Measurements from ENCODE around the gene FAM184B.

The FAM184B gene

GRCh38 chr4:17760626-17761025 is 20.8 kb downstream of the FAM184B start:
- Histone ChIP-seq H3K4me1 (ENCODE audit: control insufficient read depth, insufficient read depth, low read length, poor library complexity, severe bottlenecking) (no peaks in the 10 kb centered on the region), H3K4me3 (ENCODE audit: extremely low read depth, insufficient read depth, low read length, poor library complexity, severe bottlenecking) (no peak overlapping the region), H3K36me3 (ENCODE audit: control insufficient read depth, insufficient read depth, low read length) (no peaks in the 10 kb centered on the region), H3K9me3 (ENCODE audit: control insufficient read depth, low read length) (no peaks in the 10 kb centered on the region), H3K27ac (ENCODE audit: low read depth, low read length, severe bottlenecking) (no peak overlapping the region)
- 50 to 60% methylated on average over 6 of the region's 6 CpGs for WGBS, 2 experiments (ENCODE audit: insufficient coverage in 2 of 2)

- Histone ChIP-seq H3K36me3 (ENCODE audit: control insufficient read depth, insufficient read depth, low read length) (no peaks in the 10 kb centered on the region), H3K9me3 (ENCODE audit: control insufficient read depth, low read length) (no peaks in the 10 kb centered on the region), H3K27ac (ENCODE audit: low read depth, low read length, severe bottlenecking) (no peak overlapping the region), H3K4me3 (ENCODE audit: extremely low read depth, insufficient read depth, low read length, poor library complexity, severe bottlenecking) (no peak overlapping the region), H3K4me1 (ENCODE audit: control insufficient read depth, insufficient read depth, low read length, poor library complexity, severe bottlenecking) (no peaks in the 10 kb centered on the region)
- WGBS, 2 experiments (ENCODE audit: insufficient coverage in 2 of 2) = 51 to 70% methylated on average over 2 of the region's 5 CpGs
Observed at GRCh38 chr4:17758485-17758884, 22.9 kb downstream of the FAM184B start.

- Histone ChIP-seq H3K9me3 (ENCODE audit: control insufficient read depth, low read length) (no peaks in the 10 kb centered on the region), H3K36me3 (ENCODE audit: control insufficient read depth, insufficient read depth, low read length) (no peaks in the 10 kb centered on the region), H3K4me3 (ENCODE audit: extremely low read depth, insufficient read depth, low read length, poor library complexity, severe bottlenecking) (no peak overlapping the region), H3K4me1 (ENCODE audit: control insufficient read depth, insufficient read depth, low read length, poor library complexity, severe bottlenecking) (no peaks in the 10 kb centered on the region), H3K27ac (ENCODE audit: low read depth, low read length, severe bottlenecking) (no peak overlapping the region)
- WGBS, 2 experiments (ENCODE audit: insufficient coverage in 2 of 2) = no CpG with 5 or more reads among the region's 1 CpG
Observed at GRCh38 chr4:17757621-17758020, 23.8 kb downstream of the FAM184B start.

- H3K27ac ChIP-seq (ENCODE audit: low read depth, low read length, severe bottlenecking) = no peak overlapping the region
- H3K4me1 ChIP-seq (ENCODE audit: control insufficient read depth, insufficient read depth, low read length, poor library complexity, severe bottlenecking) = no peaks in the 10 kb centered on the region
- no peaks in the 10 kb centered on the region for H3K9me3 ChIP-seq (ENCODE audit: control insufficient read depth, low read length)
- H3K36me3 ChIP-seq (ENCODE audit: control insufficient read depth, insufficient read depth, low read length) = no peaks in the 10 kb centered on the region
- H3K4me3 ChIP-seq (ENCODE audit: extremely low read depth, insufficient read depth, low read length, poor library complexity, severe bottlenecking) = no peak overlapping the region
- 93 to 100% methylated on average over 2 of the region's 2 CpGs for WGBS, 2 experiments (ENCODE audit: insufficient coverage in 2 of 2)
Observed at GRCh38 chr4:17753646-17754045, 27.8 kb downstream of the FAM184B start.

GRCh38 chr4:17740702-17741101 is 40.7 kb downstream of the FAM184B start:
- H3K36me3 ChIP-seq (ENCODE audit: control insufficient read depth, insufficient read depth, low read length) = no peaks in the 10 kb centered on the region
- no peaks in the 10 kb centered on the region for H3K4me1 ChIP-seq (ENCODE audit: control insufficient read depth, insufficient read depth, low read length, poor library complexity, severe bottlenecking)
- WGBS, 2 experiments (ENCODE audit: insufficient coverage in 2 of 2) = 86 to 100% methylated on average over 1 to 2 of the region's 4 CpGs
- H3K4me3 ChIP-seq (ENCODE audit: extremely low read depth, insufficient read depth, low read length, poor library complexity, severe bottlenecking) = no peak overlapping the region
- H3K27ac ChIP-seq (ENCODE audit: low read depth, low read length, severe bottlenecking) = no peak overlapping the region
- H3K9me3 ChIP-seq (ENCODE audit: control insufficient read depth, low read length) = no peaks in the 10 kb centered on the region

GRCh38 chr4:17736484-17736883 is 44.9 kb downstream of the FAM184B start:
- no peaks in the 10 kb centered on the region for H3K4me1 ChIP-seq (ENCODE audit: control insufficient read depth, insufficient read depth, low read length, poor library complexity, severe bottlenecking)
- no peaks in the 10 kb centered on the region for H3K9me3 ChIP-seq (ENCODE audit: control insufficient read depth, low read length)
- H3K36me3 ChIP-seq (ENCODE audit: control insufficient read depth, insufficient read depth, low read length) = no peaks in the 10 kb centered on the region
- no peak overlapping the region for H3K27ac ChIP-seq (ENCODE audit: low read depth, low read length, severe bottlenecking)
- H3K4me3 ChIP-seq (ENCODE audit: extremely low read depth, insufficient read depth, low read length, poor library complexity, severe bottlenecking) = no peak overlapping the region
- 83 to 100% methylated on average over 1 of the region's 2 CpGs for WGBS, 2 experiments (ENCODE audit: insufficient coverage in 2 of 2)

GRCh38 chr4:17726911-17727310 is 54.5 kb downstream of the FAM184B start:
- no peaks in the 10 kb centered on the region for H3K36me3 ChIP-seq (ENCODE audit: control insufficient read depth, insufficient read depth, low read length)
- no peak overlapping the region for H3K4me3 ChIP-seq (ENCODE audit: extremely low read depth, insufficient read depth, low read length, poor library complexity, severe bottlenecking)
- no peak overlapping the region for H3K27ac ChIP-seq (ENCODE audit: low read depth, low read length, severe bottlenecking)
- 75 to 93% methylated on average over 1 to 2 of the region's 2 CpGs for WGBS, 2 experiments (ENCODE audit: insufficient coverage in 2 of 2)
- peaks cover 8% of the 10 kb centered on the region for H3K9me3 ChIP-seq (ENCODE audit: control insufficient read depth, low read length)
- H3K4me1 ChIP-seq (ENCODE audit: control insufficient read depth, insufficient read depth, low read length, poor library complexity, severe bottlenecking) = peaks cover 6% of the 10 kb centered on the region

GRCh38 chr4:17723648-17724047 is 57.8 kb downstream of the FAM184B start:
- 92 to 94% methylated on average over 7 of the region's 7 CpGs for WGBS, 2 experiments (ENCODE audit: insufficient coverage in 2 of 2)
- no peak overlapping the region for H3K4me3 ChIP-seq (ENCODE audit: extremely low read depth, insufficient read depth, low read length, poor library complexity, severe bottlenecking)
- no peak overlapping the region for H3K27ac ChIP-seq (ENCODE audit: low read depth, low read length, severe bottlenecking)
- H3K9me3 ChIP-seq (ENCODE audit: control insufficient read depth, low read length) = peaks cover 8% of the 10 kb centered on the region
- H3K4me1 ChIP-seq (ENCODE audit: control insufficient read depth, insufficient read depth, low read length, poor library complexity, severe bottlenecking) = peaks cover 13% of the 10 kb centered on the region
- no peaks in the 10 kb centered on the region for H3K36me3 ChIP-seq (ENCODE audit: control insufficient read depth, insufficient read depth, low read length)

GRCh38 chr4:17722356-17722700 is 59.1 kb downstream of the FAM184B start:
- 100% methylated on average over 1 of the region's 3 CpGs; no CpG with 5 or more reads in 1 of the 2 experiments for WGBS, 2 experiments (ENCODE audit: insufficient coverage in 2 of 2)
- Histone ChIP-seq H3K27ac (ENCODE audit: low read depth, low read length, severe bottlenecking) (no peak overlapping the region), H3K4me1 (ENCODE audit: control insufficient read depth, insufficient read depth, low read length, poor library complexity, severe bottlenecking) (peaks cover 13% of the 10 kb centered on the region), H3K9me3 (ENCODE audit: control insufficient read depth, low read length) (no peaks in the 10 kb centered on the region), H3K36me3 (ENCODE audit: control insufficient read depth, insufficient read depth, low read length) (no peaks in the 10 kb centered on the region), H3K4me3 (ENCODE audit: extremely low read depth, insufficient read depth, low read length, poor library complexity, severe bottlenecking) (no peak overlapping the region)

GRCh38 chr4:17721496-17722355 is 59.7 kb downstream of the FAM184B start:
- Histone ChIP-seq H3K27ac (ENCODE audit: low read depth, low read length, severe bottlenecking) (peak overlapping the region; percentile 48), H3K4me3 (ENCODE audit: extremely low read depth, insufficient read depth, low read length, poor library complexity, severe bottlenecking) (no peak overlapping the region), H3K4me1 (ENCODE audit: control insufficient read depth, insufficient read depth, low read length, poor library complexity, severe bottlenecking) (peaks cover 12% of the 10 kb centered on the region), H3K36me3 (ENCODE audit: control insufficient read depth, insufficient read depth, low read length) (no peaks in the 10 kb centered on the region), H3K9me3 (ENCODE audit: control insufficient read depth, low read length) (no peaks in the 10 kb centered on the region)
- WGBS, 2 experiments (ENCODE audit: insufficient coverage in 2 of 2) = 86 to 90% methylated on average over 12 to 16 of the region's 16 CpGs

GRCh38 chr4:17719106-17719505 is 62.3 kb downstream of the FAM184B start:
- no peak overlapping the region for H3K4me3 ChIP-seq (ENCODE audit: extremely low read depth, insufficient read depth, low read length, poor library complexity, severe bottlenecking)
- H3K36me3 ChIP-seq (ENCODE audit: control insufficient read depth, insufficient read depth, low read length) = no peaks in the 10 kb centered on the region
- 94 to 100% methylated on average over 2 to 3 of the region's 5 CpGs for WGBS, 2 experiments (ENCODE audit: insufficient coverage in 2 of 2)

More at GRCh38 chr4:17719106-17719505, 62.3 kb downstream of the FAM184B start:
- Histone ChIP-seq H3K9me3 (ENCODE audit: control insufficient read depth, low read length) (no peaks in the 10 kb centered on the region), H3K27ac (ENCODE audit: low read depth, low read length, severe bottlenecking) (no peak overlapping the region), H3K4me1 (ENCODE audit: control insufficient read depth, insufficient read depth, low read length, poor library complexity, severe bottlenecking) (peaks cover 11% of the 10 kb centered on the region)
